ENCODE results near the gene FBXW11.
"Not testable (repeated sequence)": the region's sequence is repeated elsewhere in the genome, so short reads cannot be mapped to it uniquely, and the experiment has no call there.

Gene FBXW11

GRCh38 chr5:171978519-171978918 is 27.9 kb downstream of the FBXW11 start:
- no peak overlapping the region for H3K9ac ChIP-seq
- no peaks in the 10 kb centered on the region for H4K20me1 ChIP-seq (ENCODE audit: insufficient read depth)
- H3K27me3 ChIP-seq (ENCODE audit: insufficient read depth, low read depth), result no peaks in the 10 kb centered on the region
- TF ChIP-seq CTCF (conservative IDR thresholded peaks at IDR 0.05; ENCODE audit: low read depth, low read length), result no peak
- H3K4me3 ChIP-seq (IDR thresholded peaks at IDR 0.05; ENCODE audit: insufficient read depth, low read depth, low read length), result no peak overlapping the region
- no peaks in the 10 kb centered on the region for H3K36me3 ChIP-seq (ENCODE audit: insufficient read depth)
- no peaks in the 10 kb centered on the region for H3K4me1 ChIP-seq (ENCODE audit: low read depth, poor library complexity, severe bottlenecking)
- no peak overlapping the region for H2AFZ ChIP-seq (ENCODE audit: low read depth)
- H3K27ac ChIP-seq, result no peak overlapping the region
- H3K79me2 ChIP-seq (ENCODE audit: insufficient read depth, low read depth), result 0 out of 2 replicates have a peak, but pooled peaks cover 3% of the 10 kb centered on the region
- no peak overlapping the region for H3K4me2 ChIP-seq

GRCh38 chr5:171978016-171978415 is 28.4 kb downstream of the FBXW11 start:
- no peak overlapping the region for H3K4me3 ChIP-seq (IDR thresholded peaks at IDR 0.05; ENCODE audit: insufficient read depth, low read depth, low read length)
- no peak overlapping the region for H3K4me2 ChIP-seq
- no peaks in the 10 kb centered on the region for H3K36me3 ChIP-seq (ENCODE audit: insufficient read depth)
- no peaks in the 10 kb centered on the region for H3K4me1 ChIP-seq (ENCODE audit: low read depth, poor library complexity, severe bottlenecking)
- no peaks in the 10 kb centered on the region for H4K20me1 ChIP-seq (ENCODE audit: insufficient read depth)
- H3K27me3 ChIP-seq (ENCODE audit: insufficient read depth, low read depth), result no peaks in the 10 kb centered on the region
- H3K9ac ChIP-seq, result no peak overlapping the region
- H3K27ac ChIP-seq, result no peak overlapping the region
- no peak for TF ChIP-seq CTCF (conservative IDR thresholded peaks at IDR 0.05; ENCODE audit: low read depth, low read length)
- no peak overlapping the region for H2AFZ ChIP-seq (ENCODE audit: low read depth)
- 0 out of 2 replicates have a peak, but pooled peaks cover 3% of the 10 kb centered on the region for H3K79me2 ChIP-seq (ENCODE audit: insufficient read depth, low read depth)

GRCh38 chr5:171977244-171977950 is 29.0 kb downstream of the FBXW11 start:
- not testable (repeated sequence) for H3K4me3 ChIP-seq (IDR thresholded peaks at IDR 0.05; ENCODE audit: insufficient read depth, low read depth, low read length); H2AFZ ChIP-seq (ENCODE audit: low read depth); H3K79me2 ChIP-seq (ENCODE audit: insufficient read depth, low read depth); H3K9ac ChIP-seq; H3K27me3 ChIP-seq (ENCODE audit: insufficient read depth, low read depth); H3K36me3 ChIP-seq (ENCODE audit: insufficient read depth); H4K20me1 ChIP-seq (ENCODE audit: insufficient read depth); H3K4me1 ChIP-seq (ENCODE audit: low read depth, poor library complexity, severe bottlenecking); H3K27ac ChIP-seq; H3K4me2 ChIP-seq

- Histone ChIP-seq H3K4me1 (ENCODE audit: low read depth, poor library complexity, severe bottlenecking) (no peaks in the 10 kb centered on the region), H4K20me1 (ENCODE audit: insufficient read depth) (no peaks in the 10 kb centered on the region)
- TF ChIP-seq CTCF (conservative IDR thresholded peaks at IDR 0.05; ENCODE audit: low read depth, low read length), result no peak
These were observed 30.4 kb downstream of the FBXW11 start for GRCh38 chr5:171975877-171976667.

More at GRCh38 chr5:171975877-171976667, 30.4 kb downstream of the FBXW11 start:
- Histone ChIP-seq H3K4me3 (IDR thresholded peaks at IDR 0.05; ENCODE audit: insufficient read depth, low read depth, low read length) (no peak overlapping the region), H3K4me2 (no peak overlapping the region), H3K27ac (no peak overlapping the region), H3K27me3 (ENCODE audit: insufficient read depth, low read depth) (no peaks in the 10 kb centered on the region), H3K36me3 (ENCODE audit: insufficient read depth) (no peaks in the 10 kb centered on the region), H2AFZ (ENCODE audit: low read depth) (no peak overlapping the region), H3K9ac (no peak overlapping the region), H3K79me2 (ENCODE audit: insufficient read depth, low read depth) (0 out of 2 replicates have a peak, but pooled peaks cover 3% of the 10 kb centered on the region)

Data from KMS-11 (cell line).